ENCODE results near the gene CYS1. TPM values are rescaled to one million over a fixed set of nuclear protein-coding genes. Genes with fewer than 3 reads are reported as not detected.

The CYS1 gene
- total and polyA plus RNA-seq, 2 of the 13 experiments (the other 11 are each of a cell fraction or from before 2014, with no cell fraction given) = 0.04 TPM; not detected in 1

- TF ChIP-seq CENPX (CRISPR knock-in tag; IDR thresholded peaks at IDR 0.05) (no peak), ZNF329 (CRISPR knock-in tag; IDR thresholded peaks at IDR 0.05; ENCODE audit: low read depth) (no peak; the same call in 1 of the 2 replicates), NR2F2 (IDR thresholded peaks at IDR 0.05; ENCODE audit: borderline replicate concordance, low read depth) (peak; percentile 49; the same call in 1 of the 2 replicates), KDM3A (CRISPR knock-in tag; IDR thresholded peaks at IDR 0.05; ENCODE audit: low read depth) (0 out of 2 replicates have a peak, but pooled peaks have one; percentile 14), LCORL (IDR thresholded peaks at IDR 0.05) (no peak), LCORL (CRISPR knock-in tag; IDR thresholded peaks at IDR 0.05) (no peak; the same call in 1 of the 2 replicates), JARID2 (CRISPR knock-in tag; IDR thresholded peaks at IDR 0.05; ENCODE audit: insufficient replicate concordance) (no peak), SP4 (CRISPR knock-in tag; IDR thresholded peaks at IDR 0.05) (no peak), IRF2 (CRISPR knock-in tag; IDR thresholded peaks at IDR 0.05) (0 out of 2 replicates have a peak, but pooled peaks have one; percentile 4), ZNF264 (CRISPR knock-in tag; IDR thresholded peaks at IDR 0.05) (0 out of 2 replicates have a peak, but pooled peaks have one; percentile 5), SRSF1 (optimal IDR thresholded peaks at IDR 0.05; ENCODE audit: low read depth, low read length) (no peak), ZNF224 (CRISPR knock-in tag; IDR thresholded peaks at IDR 0.05) (0 out of 2 replicates have a peak, but pooled peaks have one; percentile 82), CAMTA2 (CRISPR knock-in tag; IDR thresholded peaks at IDR 0.05; ENCODE audit: borderline replicate concordance) (0 out of 2 replicates have a peak, but pooled peaks have one; percentile 20), MEIS1 (CRISPR knock-in tag; IDR thresholded peaks at IDR 0.05; ENCODE audit: borderline replicate concordance) (peak; percentile 36; the same call in 1 of the 2 replicates), ZBTB38 (CRISPR knock-in tag; IDR thresholded peaks at IDR 0.05) (peak; percentile 94), ZNF337 (CRISPR knock-in tag; IDR thresholded peaks at IDR 0.05; ENCODE audit: borderline replicate concordance, low read depth) (no peak), NRL (CRISPR knock-in tag; IDR thresholded peaks at IDR 0.05; ENCODE audit: borderline replicate concordance) (no peak), ZNF550 (CRISPR knock-in tag; IDR thresholded peaks at IDR 0.05; ENCODE audit: borderline replicate concordance) (no peak), HNRNPK (IDR thresholded peaks at IDR 0.05; ENCODE audit: low read depth, low read length, poor library complexity, severe bottlenecking) (no peak), DMTF1 (CRISPR knock-in tag; IDR thresholded peaks at IDR 0.05) (no peak), ZMYM4 (CRISPR knock-in tag; IDR thresholded peaks at IDR 0.05) (no peak), MAFK (conservative IDR thresholded peaks at IDR 0.05 in 1 of 2, IDR thresholded peaks at IDR 0.05 in 1 of 2; ENCODE audit: low read length in 2 of 2) (no peak), ZNF350 (CRISPR knock-in tag; IDR thresholded peaks at IDR 0.05; ENCODE audit: borderline replicate concordance, low read depth) (peak; percentile 24; the same call in 1 of the 2 replicates), NKX3-1 (CRISPR knock-in tag; IDR thresholded peaks at IDR 0.05) (0 out of 2 replicates have a peak, but pooled peaks have one; percentile 15), SOX6 (IDR thresholded peaks at IDR 0.05) (no peak), SOX6 (CRISPR knock-in tag; IDR thresholded peaks at IDR 0.05) (peak; percentile 69)
- TF ChIP-seq, protein P1, sequence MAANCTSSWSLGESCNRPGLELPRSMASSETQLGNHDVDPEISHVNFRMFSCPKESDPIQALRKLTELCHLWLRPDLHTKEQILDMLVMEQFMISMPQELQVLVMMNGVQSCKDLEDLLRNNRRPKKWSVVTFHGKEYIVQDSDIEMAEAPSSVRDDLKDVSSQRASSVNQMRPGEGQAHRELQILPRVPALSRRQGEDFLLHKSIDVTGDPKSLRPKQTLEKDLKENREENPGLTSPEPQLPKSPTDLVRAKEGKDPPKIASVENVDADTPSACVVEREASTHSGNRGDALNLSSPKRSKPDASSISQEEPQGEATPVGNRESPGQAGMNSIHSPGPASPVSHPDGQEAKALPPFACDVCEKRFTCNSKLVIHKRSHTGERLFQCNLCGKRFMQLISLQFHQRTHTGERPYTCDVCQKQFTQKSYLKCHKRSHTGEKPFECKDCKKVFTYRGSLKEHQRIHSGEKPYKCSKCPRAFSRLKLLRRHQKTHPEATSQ (CRISPR knock-in tag; IDR thresholded peaks at IDR 0.05; ENCODE audit: borderline replicate concordance) = no peak
Observed at GRCh38 chr2:10042301-10043161, 37.7 kb downstream of the CYS1 start (continued).

All from HepG2 (cell line).